ENCODE results near the gene CHMP4B. TPM values are rescaled to one million over a fixed set of nuclear protein-coding genes. Genes with fewer than 3 reads are reported as not detected.
A peak's percentile ranks its signal among the peaks of the same experiment; 100 is the strongest.

The CHMP4B gene
- total RNA-seq: 56.0 TPM

DNA sequence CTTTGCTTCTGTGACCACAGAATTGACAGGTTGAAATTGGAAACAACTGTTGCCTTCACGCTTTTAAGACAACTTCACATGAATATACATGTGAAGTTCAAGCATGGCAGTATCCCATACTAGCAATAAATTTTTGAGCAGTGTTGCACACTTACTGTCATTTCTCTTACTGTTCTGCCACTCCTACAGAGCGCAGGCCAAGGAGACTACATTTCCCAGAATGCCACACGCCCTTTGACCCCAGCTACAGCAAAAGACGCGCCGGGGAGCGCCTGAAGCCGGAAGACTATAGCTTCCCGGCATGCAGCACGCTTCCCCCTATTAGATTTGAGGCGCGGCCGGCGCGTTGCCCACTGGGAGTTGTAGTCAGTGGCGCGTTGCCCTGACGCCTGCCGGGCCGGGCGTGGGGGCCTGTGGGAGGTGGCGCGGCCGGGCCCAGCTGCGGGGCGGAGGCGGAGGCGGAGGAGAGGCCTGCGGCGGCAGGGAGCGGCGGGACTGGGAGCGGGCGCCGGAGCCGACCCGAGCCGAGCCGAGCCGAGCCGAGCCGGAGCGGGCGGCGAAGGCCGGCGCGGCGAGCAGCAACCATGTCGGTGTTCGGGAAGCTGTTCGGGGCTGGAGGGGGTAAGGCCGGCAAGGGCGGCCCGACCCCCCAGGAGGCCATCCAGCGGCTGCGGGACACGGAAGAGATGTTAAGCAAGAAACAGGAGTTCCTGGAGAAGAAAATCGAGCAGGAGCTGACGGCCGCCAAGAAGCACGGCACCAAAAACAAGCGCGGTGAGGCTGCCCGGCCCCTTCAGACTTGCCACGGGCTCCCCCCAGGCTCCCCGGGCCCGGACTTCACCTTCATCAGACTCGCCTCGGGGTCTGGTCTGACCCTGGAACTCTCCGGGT is at the start of gene CHMP4B:
Gene CHMP4B, plus strand, starts transcription at position 464 of the 891 bp plus-strand sequence. Its CDS starts 121 bp downstream, at position 585.
- peak; percentile 99 for DNase-seq

DNA sequence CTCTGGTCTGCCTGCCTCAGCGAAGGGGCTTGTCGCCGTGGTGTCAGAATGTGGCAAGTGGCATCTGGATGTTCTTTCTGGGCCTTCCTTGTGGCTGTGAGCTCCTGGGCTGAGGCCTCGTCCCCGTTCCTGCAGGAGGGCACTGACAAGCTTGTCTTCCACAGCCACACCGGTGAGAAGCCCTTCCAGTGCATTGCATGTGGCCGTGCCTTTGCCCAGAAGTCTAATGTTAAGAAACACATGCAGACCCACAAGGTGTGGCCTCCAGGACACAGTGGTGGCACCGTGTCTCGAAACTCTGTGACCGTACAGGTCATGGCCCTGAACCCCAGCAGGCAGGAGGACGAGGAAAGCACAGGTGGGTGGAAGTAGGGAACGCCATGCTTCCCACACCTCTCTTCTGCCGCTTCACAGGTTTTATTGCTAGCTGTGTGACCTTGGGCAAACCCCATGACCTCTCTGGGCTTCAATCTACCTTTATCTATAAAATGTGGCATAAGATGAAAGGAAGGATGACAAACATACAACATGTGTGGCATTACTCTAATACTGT is 49.4 kb upstream of the CHMP4B start:
- no peak for DNase-seq

DNA sequence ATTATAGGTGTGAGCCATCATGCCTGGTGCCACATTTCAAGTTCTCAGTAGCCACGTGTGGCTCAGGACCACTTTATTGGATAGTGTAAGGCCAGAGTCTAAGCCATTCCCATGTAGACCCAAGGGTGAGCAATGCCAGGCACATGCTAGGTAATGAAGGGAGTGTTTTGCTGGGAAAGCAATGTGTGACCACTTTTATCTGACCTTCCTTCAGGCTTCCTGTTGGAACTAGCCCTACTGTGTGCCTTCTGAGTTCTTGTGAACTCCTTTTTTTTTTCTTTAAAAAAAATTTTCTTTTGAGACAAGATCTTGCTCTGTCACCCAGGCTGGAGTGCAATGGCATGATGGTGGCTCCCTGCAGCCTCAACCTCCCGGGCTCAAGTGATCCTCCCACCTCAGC is 46.0 kb upstream of the CHMP4B start:
- no peak for DNase-seq

DNA sequence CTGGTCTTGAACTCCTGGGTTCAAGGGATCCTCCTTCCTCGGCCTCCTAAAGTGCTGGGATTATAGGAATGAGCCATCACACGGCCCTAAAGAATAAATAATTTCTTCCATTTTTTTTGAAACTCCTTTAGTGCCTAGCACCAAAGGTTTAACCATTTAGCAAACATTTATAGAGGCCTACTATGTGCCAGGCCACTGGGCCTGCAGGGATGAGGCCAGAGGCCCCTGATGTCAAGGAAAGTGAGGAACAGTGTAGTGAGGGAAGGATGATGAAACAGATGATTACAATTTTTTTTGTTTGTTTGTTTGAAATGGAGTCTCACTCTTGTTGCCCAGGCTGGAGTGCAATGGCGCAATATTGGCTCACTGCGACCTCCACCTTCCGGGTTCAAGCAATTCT is 45.6 kb upstream of the CHMP4B start:
- no peak for DNase-seq

DNA sequence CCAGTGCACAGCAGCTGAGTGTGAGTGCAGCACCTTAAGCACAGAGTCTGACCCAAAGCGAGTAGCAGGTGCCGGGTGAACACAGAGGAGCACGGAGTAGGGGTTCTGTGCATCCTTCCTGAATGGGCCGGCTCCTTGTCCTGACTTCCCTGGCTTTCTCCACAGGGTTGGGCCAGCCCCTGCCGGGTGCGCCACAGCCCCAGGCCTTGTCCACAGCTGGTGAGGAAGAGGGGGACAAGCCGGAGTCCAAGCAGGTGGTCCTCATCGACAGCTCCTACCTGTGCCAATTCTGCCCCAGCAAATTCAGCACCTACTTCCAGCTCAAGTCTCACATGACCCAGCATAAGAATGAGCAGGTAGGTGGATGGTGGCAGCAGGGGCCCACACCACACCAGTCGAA is 44.5 kb upstream of the CHMP4B start:
- no peak for DNase-seq

GRCh38 chr20:33767777-33768138 is 43.4 kb upstream of the CHMP4B start:
- DNase-seq: no peak

GRCh38 chr20:33769043-33769442 is 42.1 kb upstream of the CHMP4B start:
- DNase-seq: no peak

- no peak for DNase-seq
Observed at GRCh38 chr20:33770005-33770404, 41.1 kb upstream of the CHMP4B start.

DNA sequence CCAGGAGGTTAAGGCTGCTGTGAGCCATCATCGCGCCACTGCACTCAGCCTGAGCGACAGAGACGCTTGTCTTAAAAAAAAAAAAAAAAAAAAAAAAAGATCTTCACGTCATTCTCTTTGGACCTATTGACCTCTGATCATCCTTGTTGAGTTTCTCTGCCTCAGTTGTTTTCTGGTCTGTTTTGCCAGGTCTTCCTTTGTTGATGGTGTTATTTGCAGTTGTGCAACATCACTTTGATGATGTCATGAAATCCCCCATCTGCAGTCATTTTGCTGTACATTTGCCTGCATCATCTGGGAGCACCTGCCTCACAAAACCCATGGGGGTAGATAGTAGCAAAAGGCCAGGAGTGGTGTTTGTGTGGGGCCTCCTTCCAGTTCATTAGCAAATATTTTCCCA is 39.2 kb upstream of the CHMP4B start:
- no peak for DNase-seq

- DNase-seq: no peak
Observed at GRCh38 chr20:33772439-33772838, 38.7 kb upstream of the CHMP4B start.

GRCh38 chr20:33773412-33774089 is 37.6 kb upstream of the CHMP4B start:
- DNase-seq: no peak

- DNase-seq: no peak
Observed at GRCh38 chr20:33777816-33778215, 33.3 kb upstream of the CHMP4B start.

- DNase-seq: no peak
Observed at GRCh38 chr20:33781133-33781532, 30.0 kb upstream of the CHMP4B start.

- no peak for DNase-seq
Observed at GRCh38 chr20:33781945-33782344, 29.2 kb upstream of the CHMP4B start.

GRCh38 chr20:33783256-33783655 is 27.9 kb upstream of the CHMP4B start:
- DNase-seq: no peak

DNA sequence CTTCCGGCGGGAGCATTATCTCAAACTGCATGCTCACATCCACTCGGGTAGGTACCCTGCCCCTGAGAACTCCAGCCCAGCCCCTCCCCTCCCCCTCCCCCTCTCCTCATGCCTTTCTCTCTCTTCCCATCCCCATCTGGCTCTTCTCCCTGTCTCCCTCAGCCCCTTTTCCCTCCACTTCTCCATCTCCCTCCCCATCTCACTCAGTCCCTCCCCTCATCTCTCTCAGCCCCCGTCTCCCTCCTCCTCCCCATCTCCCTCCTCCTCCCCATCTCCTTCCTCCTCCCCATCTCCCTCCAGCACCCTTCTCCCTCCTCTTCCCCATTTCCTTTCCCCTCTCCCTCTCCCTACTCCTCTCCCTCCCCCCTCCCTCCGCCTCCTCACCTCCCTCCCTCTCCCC is 27.3 kb upstream of the CHMP4B start:
- no peak for DNase-seq

- no peak for DNase-seq
Observed at GRCh38 chr20:33784225-33784624, 26.9 kb upstream of the CHMP4B start.

GRCh38 chr20:33785503-33785902 is 25.6 kb upstream of the CHMP4B start:
- no peak for DNase-seq

- no peak for DNase-seq
Observed at GRCh38 chr20:33787253-33787891, 23.8 kb upstream of the CHMP4B start.

- DNase-seq: no peak
Observed at GRCh38 chr20:33788351-33789049, 22.6 kb upstream of the CHMP4B start.

GRCh38 chr20:33789109-33789857 is 21.9 kb upstream of the CHMP4B start:
- DNase-seq: peak; percentile 46

DNA sequence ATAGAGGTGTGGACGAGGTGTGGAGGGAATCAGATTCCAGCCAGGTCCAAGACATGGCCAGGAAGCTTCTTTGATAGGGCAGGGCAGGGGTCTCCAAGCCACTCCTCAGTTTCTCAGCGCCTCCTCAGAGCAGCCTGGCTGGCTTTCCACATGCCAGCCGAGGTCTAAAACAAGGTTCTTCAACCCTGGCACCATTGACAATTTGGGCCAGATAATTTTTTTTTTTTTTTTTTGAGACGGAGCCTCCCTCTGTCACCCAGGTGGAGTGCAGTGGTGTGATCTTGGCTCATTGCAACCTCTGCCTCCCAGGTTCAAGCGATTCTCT is 21.3 kb upstream of the CHMP4B start:
- no peak for DNase-seq

Measured in tongue (tissue), 2 donors.